ENCODE data around the gene AIFM3. TPM values are rescaled to one million over a fixed set of nuclear protein-coding genes. Genes with fewer than 3 reads are reported as not detected.

AIFM3 gene
- total RNA-seq, 1 experiment from 2014 or later: 9.7 TPM

DNA sequence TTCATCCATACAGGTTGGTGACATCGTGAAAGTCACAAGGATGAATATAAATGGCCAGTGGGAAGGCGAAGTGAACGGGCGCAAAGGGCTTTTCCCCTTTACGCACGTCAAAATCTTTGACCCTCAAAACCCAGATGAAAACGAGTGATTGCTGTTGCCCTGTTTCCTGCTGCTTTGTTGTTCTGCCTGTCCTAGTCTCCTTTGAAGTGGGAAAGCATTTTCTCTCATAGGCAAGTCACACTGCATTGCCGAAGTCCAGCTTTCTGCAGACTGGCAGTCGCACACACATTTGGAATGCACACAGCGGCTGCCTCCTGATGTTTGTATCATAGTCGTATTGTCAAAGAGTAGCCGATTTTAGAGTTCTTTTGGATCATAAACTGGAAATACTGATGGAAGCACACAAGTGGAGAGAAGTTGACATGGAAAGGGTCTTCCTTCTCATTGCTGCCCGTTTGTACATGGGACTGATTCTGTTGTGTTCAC, 17.3 kb upstream of the AIFM3 start:
- BruUV-seq (replicated peaks): no TSS peak
- no peaks in the 10 kb centered on the region for H3K9me3 ChIP-seq (ENCODE audit: control insufficient read depth in 1 of 2, insufficient read depth in 1 of 2, low read depth in 1 of 2, low read length in 2 of 2)
- no peak overlapping the region for H3K9ac ChIP-seq (ENCODE audit: low read length)
- intact Hi-C loops (cut with micrococcal nuclease): no loop called here
- ChIA-PET POLR2A (no interaction called here), CTCF (no interaction called here), RAD21 (ENCODE audit: low non-redundant PET in 1 of 2, low total read pairs in 2 of 2, uncharacterized antibody in 2 of 2, unreplicated experiment in 2 of 2) (no interaction called here)
- no peak for DNase-seq (ENCODE audit: low read depth, low spot score)
- H3K4me2 ChIP-seq (ENCODE audit: low read length): no peak overlapping the region
- peaks cover 25 to 43% of the 10 kb centered on the region in 2 experiments; a peak in 3 of 4 replicates for H3K36me3 ChIP-seq (ENCODE audit: control insufficient read depth in 1 of 2, insufficient read depth in 2 of 2, low read length in 2 of 2)
- H2AFZ ChIP-seq (ENCODE audit: low read depth, low read length, poor library complexity, severe bottlenecking): no peak overlapping the region
- no peak overlapping the region for H3K27ac ChIP-seq (ENCODE audit: low read depth, low read length)
- H3K9me2 ChIP-seq (ENCODE audit: insufficient read depth): no peaks in the 10 kb centered on the region
- H3K79me2 ChIP-seq (ENCODE audit: insufficient read depth, low read length): peaks cover 98% of the 10 kb centered on the region
- TF ChIP-seq POLR2A (IDR thresholded peaks at IDR 0.05; ENCODE audit: borderline replicate concordance, extremely low read depth, insufficient read depth, insufficient read length) (no peak), FOSL1 (IDR thresholded peaks at IDR 0.05; ENCODE audit: low read depth) (no peak), YY1 (IDR thresholded peaks at IDR 0.05; ENCODE audit: extremely low read depth, insufficient replicate concordance, low read depth, low read length) (no peak), ELF1 (IDR thresholded peaks at IDR 0.05; ENCODE audit: borderline replicate concordance, low read depth) (no peak)
- TF ChIP-seq, protein P1, sequence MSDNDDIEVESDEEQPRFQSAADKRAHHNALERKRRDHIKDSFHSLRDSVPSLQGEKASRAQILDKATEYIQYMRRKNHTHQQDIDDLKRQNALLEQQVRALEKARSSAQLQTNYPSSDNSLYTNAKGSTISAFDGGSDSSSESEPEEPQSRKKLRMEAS (IDR thresholded peaks at IDR 0.05): no peak
- TF ChIP-seq, protein P2, sequence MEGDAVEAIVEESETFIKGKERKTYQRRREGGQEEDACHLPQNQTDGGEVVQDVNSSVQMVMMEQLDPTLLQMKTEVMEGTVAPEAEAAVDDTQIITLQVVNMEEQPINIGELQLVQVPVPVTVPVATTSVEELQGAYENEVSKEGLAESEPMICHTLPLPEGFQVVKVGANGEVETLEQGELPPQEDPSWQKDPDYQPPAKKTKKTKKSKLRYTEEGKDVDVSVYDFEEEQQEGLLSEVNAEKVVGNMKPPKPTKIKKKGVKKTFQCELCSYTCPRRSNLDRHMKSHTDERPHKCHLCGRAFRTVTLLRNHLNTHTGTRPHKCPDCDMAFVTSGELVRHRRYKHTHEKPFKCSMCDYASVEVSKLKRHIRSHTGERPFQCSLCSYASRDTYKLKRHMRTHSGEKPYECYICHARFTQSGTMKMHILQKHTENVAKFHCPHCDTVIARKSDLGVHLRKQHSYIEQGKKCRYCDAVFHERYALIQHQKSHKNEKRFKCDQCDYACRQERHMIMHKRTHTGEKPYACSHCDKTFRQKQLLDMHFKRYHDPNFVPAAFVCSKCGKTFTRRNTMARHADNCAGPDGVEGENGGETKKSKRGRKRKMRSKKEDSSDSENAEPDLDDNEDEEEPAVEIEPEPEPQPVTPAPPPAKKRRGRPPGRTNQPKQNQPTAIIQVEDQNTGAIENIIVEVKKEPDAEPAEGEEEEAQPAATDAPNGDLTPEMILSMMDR (IDR thresholded peaks at IDR 0.05 in 2 of 3, conservative IDR thresholded peaks at IDR 0.05 in 1 of 3; ENCODE audit: borderline replicate concordance in 1 of 3, insufficient read depth in 1 of 3, low read depth in 2 of 3, low read length in 2 of 3): no peak
- no peaks in the 10 kb centered on the region for H3K27me3 ChIP-seq (ENCODE audit: insufficient read depth, low read length)
- peaks cover 30% of the 10 kb centered on the region; the same call in 1 of the 2 replicates for H4K20me1 ChIP-seq (ENCODE audit: insufficient read depth)
- no peak for ATAC-seq
- peaks cover 7 to 32% of the 10 kb centered on the region in 2 experiments for H3K4me1 ChIP-seq (ENCODE audit: control insufficient read depth in 1 of 2, insufficient read depth in 2 of 2, low read length in 2 of 2)
- H3K4me3 ChIP-seq (replicated peaks in 1 of 2; ENCODE audit: low read depth in 1 of 2, low read length in 2 of 2): no peak overlapping the region
